H1 (cell line): ENCODE results near the gene ZKSCAN1. TPM values are rescaled to one million over a fixed set of nuclear protein-coding genes. Genes with fewer than 3 reads are reported as not detected.

Experiments
- ATF2 ChIP-seq: IDR thresholded peaks from 2 replicates; pipeline ENCODE4 v1.6.1; 2012; ENCODE audit warnings: low read length, inconsistent platforms
- CBX5 ChIP-seq: fragments of 300-800, 300-1000 bp; sonication (generic); IDR thresholded peaks from 2 replicates; pipeline ENCODE4 v1.7.1; 2016; ENCODE audit warnings: antibody characterized with exemption, low read length, low read depth
- CHD7 ChIP-seq: fragments of 300-600 bp; sonication (generic); IDR thresholded peaks from 2 replicates; pipeline ENCODE4 v1.7.1; 2012; ENCODE audit warnings: low read length, moderate library complexity, mild to moderate bottlenecking, inconsistent platforms; ENCODE audit not compliant: insufficient replicate concordance
- CTBP2 ChIP-seq: IDR thresholded peaks from 2 replicates; pipeline ENCODE4 v1.7.0; 2011; ENCODE audit warnings: borderline replicate concordance, mild to moderate bottlenecking, moderate library complexity, mixed read lengths, low read length; ENCODE audit not compliant: insufficient read depth, insufficient read length
- JUND ChIP-seq: IDR thresholded peaks from 2 replicates; pipeline ENCODE4 v1.6.1; 2011; ENCODE audit warnings: mild to moderate bottlenecking, improper control_type of control experiment, low read length
- MAFK ChIP-seq: IDR thresholded peaks from 2 replicates; pipeline ENCODE4 v1.6.1; 2012; ENCODE audit warnings: low read depth, mild to moderate bottlenecking, improper control_type of control experiment, low read length
- NANOG ChIP-seq: IDR thresholded peaks from 2 replicates; pipeline ENCODE4 v1.6.1; 2011; ENCODE audit warnings: low read length, low read depth, mild to moderate bottlenecking, inconsistent platforms; ENCODE audit not compliant: insufficient read depth, poor library complexity, severe bottlenecking
- RFX5 ChIP-seq: IDR thresholded peaks from 2 replicates; pipeline ENCODE4 v1.6.1; 2011; ENCODE audit warnings: low read depth, low read length, improper control_type of control experiment, borderline replicate concordance
- polyA plus RNA-seq, 7 experiments: library from polyadenylated mRNA; depleted of rRNA in 3 of 7; stranded (reverse) in 5 of 7; unstranded in 2 of 7; fragments of >200 nt in 5 of 7; fragments of 200-250 nt in 2 of 7; gene quantifications; 1 replicate in 5 of 7; 2 replicates in 1 of 7; 4 replicates in 1 of 7; pipeline versions ENCODE4 v1.2.1 to v1.2.3, GENCODE V29; 2011 to 2013; ENCODE audit warnings: missing spikeins in 2 of 7, mixed read lengths in 2 of 7
- total RNA-seq: library from RNA; stranded (reverse); fragmentation: NEBNext Ultra II Directional; extraction: Animal tissue kit (Norgen Biotek cat#: 25700); gene quantifications from 2 replicates; pipeline ENCODE4 v1.2.1, GENCODE V29; 2021

ZKSCAN1 gene
- total and polyA plus RNA-seq, 2 of the 8 experiments (the other 6 are each of a cell fraction or from before 2014, with no cell fraction given): 8.2 to 40.6 TPM

GRCh38 chr7:100071018-100071723 lies 55.8 kb downstream of the ZKSCAN1 start (continued):
- TF ChIP-seq CHD7 (no peak), MAFK (no peak), ATF2 (peak; percentile 66; the same call in 1 of the 2 replicates), NANOG (no peak), CTBP2 (no peak), CBX5 (no peak), RFX5 (no peak), JUND (no peak)
